DND-41 (cell line): Measurements from ENCODE around the gene PLPPR2.
"Not testable (repeated sequence)": the region's sequence is repeated elsewhere in the genome, so short reads cannot be mapped to it uniquely, and the experiment has no call there.

Source experiments
- ATAC-seq: fragments of 200-7000 bp; cut with Tn5 transposase; 3 replicates; pipeline ENCODE4 v1.9.1; 2021; ENCODE audit warnings: low read depth; ENCODE audit not compliant: insufficient read depth
- DNase-seq: peaks from one replicate; pipeline ENCODE4 v3.0.0-alpha.2; 2020
- H2AFZ ChIP-seq: 2 replicates; pipeline ENCODE4 v1.6.0; 2012; ENCODE audit warnings: low read depth, low read length
- H3K27ac ChIP-seq: 2 replicates; pipeline ENCODE4 v1.5.1; 2012; ENCODE audit warnings: low read length, inconsistent platforms
- H3K27me3 ChIP-seq: fragments of 200-600 bp; sonication (generic); 2 replicates; pipeline ENCODE4 v1.6.0; 2012; ENCODE audit warnings: low read length, mild to moderate bottlenecking, inconsistent platforms; ENCODE audit not compliant: insufficient read depth, poor library complexity
- H3K36me3 ChIP-seq: 2 replicates; pipeline ENCODE4 v1.5.1; 2012; ENCODE audit warnings: low read length, inconsistent platforms; ENCODE audit not compliant: insufficient read depth
- H3K4me1 ChIP-seq: 2 replicates; pipeline ENCODE4 v1.5.1; 2012; ENCODE audit warnings: mild to moderate bottlenecking, low read length; ENCODE audit not compliant: insufficient read depth
- H3K4me2 ChIP-seq: 2 replicates; pipeline ENCODE4 v1.6.0; 2012; ENCODE audit warnings: mild to moderate bottlenecking, moderate library complexity, low read length, inconsistent platforms; ENCODE audit not compliant: insufficient read depth
- H3K4me3 ChIP-seq, 2 experiments: fragments of 200-600 bp in 1 of 2; shearing (Covaris generic) in 1 of 2; 2 replicates each; pipeline ENCODE4 v1.5.1; 2012 to 2016; ENCODE audit warnings: inconsistent platforms in 2 of 2, low read length in 2 of 2, mild to moderate bottlenecking in 2 of 2, low read depth in 1 of 2, moderate library complexity in 1 of 2
- H3K79me2 ChIP-seq: 2 replicates; pipeline ENCODE4 v1.6.0; 2012; ENCODE audit warnings: low read length, inconsistent platforms; ENCODE audit not compliant: insufficient read depth
- H3K9ac ChIP-seq: 2 replicates; pipeline ENCODE4 v1.6.0; 2012; ENCODE audit warnings: low read depth, mild to moderate bottlenecking, inconsistent platforms, low read length, moderate library complexity
- H3K9me3 ChIP-seq: 2 replicates; pipeline ENCODE4 v1.5.1; 2012; ENCODE audit warnings: low read length, moderate library complexity, mild to moderate bottlenecking, inconsistent platforms; ENCODE audit not compliant: insufficient read depth, severe bottlenecking
- H4K20me1 ChIP-seq: 2 replicates; pipeline ENCODE4 v1.6.0; 2012; ENCODE audit warnings: low read length; ENCODE audit not compliant: insufficient read depth
- EZH2 ChIP-seq: IDR thresholded peaks from 3 replicates; pipeline ENCODE4 v1.6.1; 2012; ENCODE audit warnings: borderline replicate concordance, low read depth, mild to moderate bottlenecking, moderate library complexity, low read length, inconsistent platforms; ENCODE audit not compliant: severe bottlenecking
- TF ChIP-seq, protein P1 (sequence below): IDR thresholded peaks from 2 replicates; pipeline ENCODE4 v1.5.1; 2012; ENCODE audit warnings: borderline replicate concordance, low read length, moderate library complexity, mild to moderate bottlenecking; ENCODE audit not compliant: poor library complexity, severe bottlenecking; ENCODE audit errors: extremely low read depth

Gene PLPPR2

DNA sequence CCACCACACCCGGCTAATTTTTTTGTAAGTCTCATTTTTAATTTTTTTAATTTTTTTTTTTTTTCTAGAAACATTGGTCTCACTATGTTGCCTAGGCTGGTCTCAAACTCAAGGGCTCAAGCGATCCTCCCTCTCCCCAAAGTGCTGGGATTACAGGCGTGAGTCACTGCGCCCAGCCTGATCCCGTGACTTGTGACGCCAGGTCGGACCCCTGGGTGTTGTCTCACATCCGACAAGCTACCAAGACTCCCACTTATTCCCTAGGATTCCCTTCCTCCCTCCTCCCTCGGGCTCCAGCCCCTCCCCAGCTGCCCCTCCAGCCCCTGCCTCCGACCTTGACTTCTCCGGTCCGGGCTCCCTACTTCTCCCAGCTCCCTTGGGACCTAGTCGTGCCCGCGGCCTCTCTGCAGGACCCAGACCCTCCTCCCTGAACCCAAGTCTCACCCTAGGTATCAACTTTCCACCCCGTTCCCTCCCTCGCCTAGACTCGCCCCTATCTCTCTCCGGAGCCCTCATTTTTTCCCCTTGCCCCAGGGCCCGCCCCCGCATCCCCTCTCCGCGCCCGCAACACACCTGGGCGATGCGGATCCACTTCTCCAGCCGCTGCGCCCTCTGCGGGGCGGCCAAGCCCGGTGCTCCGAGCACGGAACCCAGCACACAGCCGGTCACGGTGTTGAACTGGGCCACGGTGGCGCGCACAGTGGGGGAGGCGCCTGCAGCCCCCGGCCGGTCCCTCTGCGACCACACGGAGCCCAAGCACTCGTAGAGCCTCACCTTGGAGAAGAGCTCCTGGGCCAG, 50.8 kb downstream of the PLPPR2 start:
- Histone ChIP-seq H4K20me1 (no peaks in the 10 kb centered on the region), H3K4me1 (no peaks in the 10 kb centered on the region), H3K27ac (no peak overlapping the region), H3K4me2 (no peak overlapping the region), H3K9me3 (no peaks in the 10 kb centered on the region), H3K4me3 (no peak overlapping the region), H3K9ac (no peak overlapping the region), H3K36me3 (no peaks in the 10 kb centered on the region), H3K27me3 (no peaks in the 10 kb centered on the region), H3K79me2 (no peaks in the 10 kb centered on the region), H2AFZ (no peak overlapping the region)
- TF ChIP-seq, protein P1, sequence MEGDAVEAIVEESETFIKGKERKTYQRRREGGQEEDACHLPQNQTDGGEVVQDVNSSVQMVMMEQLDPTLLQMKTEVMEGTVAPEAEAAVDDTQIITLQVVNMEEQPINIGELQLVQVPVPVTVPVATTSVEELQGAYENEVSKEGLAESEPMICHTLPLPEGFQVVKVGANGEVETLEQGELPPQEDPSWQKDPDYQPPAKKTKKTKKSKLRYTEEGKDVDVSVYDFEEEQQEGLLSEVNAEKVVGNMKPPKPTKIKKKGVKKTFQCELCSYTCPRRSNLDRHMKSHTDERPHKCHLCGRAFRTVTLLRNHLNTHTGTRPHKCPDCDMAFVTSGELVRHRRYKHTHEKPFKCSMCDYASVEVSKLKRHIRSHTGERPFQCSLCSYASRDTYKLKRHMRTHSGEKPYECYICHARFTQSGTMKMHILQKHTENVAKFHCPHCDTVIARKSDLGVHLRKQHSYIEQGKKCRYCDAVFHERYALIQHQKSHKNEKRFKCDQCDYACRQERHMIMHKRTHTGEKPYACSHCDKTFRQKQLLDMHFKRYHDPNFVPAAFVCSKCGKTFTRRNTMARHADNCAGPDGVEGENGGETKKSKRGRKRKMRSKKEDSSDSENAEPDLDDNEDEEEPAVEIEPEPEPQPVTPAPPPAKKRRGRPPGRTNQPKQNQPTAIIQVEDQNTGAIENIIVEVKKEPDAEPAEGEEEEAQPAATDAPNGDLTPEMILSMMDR: no peak
- TF ChIP-seq EZH2: no peak
- no peak for ATAC-seq
- DNase-seq: no peak

- not testable (repeated sequence) for H3K27ac ChIP-seq, H3K27me3 ChIP-seq, H4K20me1 ChIP-seq, H3K4me1 ChIP-seq, H2AFZ ChIP-seq, H3K4me3 ChIP-seq, H3K9ac ChIP-seq, DNase-seq, H3K79me2 ChIP-seq, ATAC-seq, H3K36me3 ChIP-seq, H3K4me2 ChIP-seq, H3K9me3 ChIP-seq
These were observed 51.5 kb downstream of the PLPPR2 start for GRCh38 chr19:11406703-11407236.

DNA sequence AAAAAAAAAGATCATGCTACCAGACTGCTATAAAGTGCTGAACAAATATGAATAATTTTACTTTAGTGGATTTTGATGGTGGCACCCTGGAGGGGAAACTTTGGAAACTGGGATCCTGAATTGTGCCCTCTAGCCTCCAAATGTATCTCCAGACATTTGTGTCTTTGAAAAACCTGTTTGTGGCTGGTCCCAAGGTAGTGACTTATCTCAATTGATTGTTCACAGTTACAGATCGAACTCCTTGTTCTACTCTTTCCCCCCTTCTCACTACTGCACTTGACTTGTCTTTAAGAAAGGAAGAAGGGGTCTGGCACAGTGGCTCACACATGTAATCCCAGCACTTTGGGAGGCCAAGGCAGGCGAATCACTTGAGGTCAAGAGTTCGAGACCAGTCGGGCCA, 53.4 kb downstream of the PLPPR2 start:
- TF ChIP-seq EZH2: no peak
- TF ChIP-seq, protein P1: no peak
- ATAC-seq: no peak

DNA sequence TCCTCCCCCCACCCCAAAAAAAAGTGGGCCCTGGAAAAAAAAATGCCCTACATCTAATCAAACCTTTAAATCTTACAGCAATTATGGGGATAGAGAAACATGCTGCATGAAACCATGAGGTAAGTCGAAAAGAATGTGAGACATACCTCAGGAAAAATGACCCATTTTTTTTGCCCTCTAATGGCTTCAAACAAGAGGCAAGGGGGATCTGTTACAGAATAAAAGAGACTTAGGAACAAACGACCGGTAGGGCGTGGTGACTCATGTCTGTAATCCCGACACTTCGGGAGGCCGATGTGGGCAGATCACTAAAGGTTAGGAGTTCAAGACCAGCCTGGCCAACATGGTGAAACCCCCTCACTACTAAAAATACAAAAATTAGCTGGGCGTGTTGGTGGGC, 55.5 kb downstream of the PLPPR2 start:
- Histone ChIP-seq H3K79me2 (no peaks in the 10 kb centered on the region), H3K9me3 (no peaks in the 10 kb centered on the region), H3K36me3 (no peaks in the 10 kb centered on the region), H3K4me2 (no peak overlapping the region), H3K27ac (no peak overlapping the region), H3K9ac (no peak overlapping the region), H3K27me3 (no peaks in the 10 kb centered on the region), H3K4me1 (no peaks in the 10 kb centered on the region), H4K20me1 (no peaks in the 10 kb centered on the region), H2AFZ (no peak overlapping the region), H3K4me3 (no peak overlapping the region)
- DNase-seq: no peak
- TF ChIP-seq, protein P1: no peak
- no peak for TF ChIP-seq EZH2
- ATAC-seq: no peak

More for the DNA sequence above, 53.4 kb downstream of the PLPPR2 start:
- DNase-seq: no peak
- Histone ChIP-seq H3K79me2 (no peaks in the 10 kb centered on the region), H3K4me2 (no peak overlapping the region), H3K4me1 (no peaks in the 10 kb centered on the region), H3K4me3 (no peak overlapping the region), H3K36me3 (no peaks in the 10 kb centered on the region), H3K27ac (no peak overlapping the region), H2AFZ (no peak overlapping the region), H3K9me3 (no peaks in the 10 kb centered on the region), H3K9ac (no peak overlapping the region), H4K20me1 (no peaks in the 10 kb centered on the region), H3K27me3 (no peaks in the 10 kb centered on the region)
